Activated T-helper 2 cell treated with anti-CD3 and anti-CD28 coated beads, Interferon-gamma antibody, Interleukin-2, Interleukin-4, amounts not matched to agents 10 μg/mL and 5 μg/mL and 100 μg/mL, durations not matched to agents 14 hours and 24 hours and 36 hours (primary cell): Measurements from ENCODE around the gene DENND4C. TPM values are rescaled to one million over a fixed set of nuclear protein-coding genes. Genes with fewer than 3 reads are reported as not detected.
"Not testable (repeated sequence)": the region's sequence is repeated elsewhere in the genome, so short reads cannot be mapped to it uniquely, and the experiment has no call there.

Source experiments
- DNase-seq: peaks from one replicate; pipeline ENCODE4 v3.0.0; 2021; ENCODE audit warnings: low spot score
- H3K27ac Mint-ChIP-seq: one replicate; pipeline ENCODE4 v1.8.0; 2021; ENCODE audit warnings: mixed read lengths
- H3K27me3 Mint-ChIP-seq: one replicate; pipeline ENCODE4 v1.8.0; 2021; ENCODE audit warnings: low read depth, mixed read lengths
- H3K36me3 Mint-ChIP-seq: one replicate; pipeline ENCODE4 v1.8.0; 2021; ENCODE audit warnings: low read depth, mixed read lengths
- H3K4me1 Mint-ChIP-seq: one replicate; pipeline ENCODE4 v1.8.0; 2021; ENCODE audit warnings: low read depth, mixed read lengths
- H3K4me3 Mint-ChIP-seq: one replicate; pipeline ENCODE4 v1.8.0; 2021; ENCODE audit warnings: low read depth, mild to moderate bottlenecking, moderate library complexity, mixed read lengths
- H3K9me3 Mint-ChIP-seq: one replicate; pipeline ENCODE4 v1.8.0; 2021; ENCODE audit warnings: mixed read lengths
- intact Hi-C: fragments of 100-400 bp; cut with micrococcal nuclease; formaldehyde crosslinking; loops from one replicate; pipeline ENCODE4 v1.15.1; 2023
- total RNA-seq: library from RNA; stranded (reverse); gene quantifications from 2 replicates; pipeline ENCODE4 v1.2.3, GENCODE V29; 2022

Gene DENND4C
- total RNA-seq, 1 donor from 2014 or later = 19.0 TPM

- intact Hi-C loops = loop anchor here (1.0 to 2.0 kb wide), 3 partner anchors 48 to 183 kb away; partner anchors contain the start of genes HAUS6 and RRAGA
- H3K9me3 Mint-ChIP-seq = no peaks in the 10 kb centered on the region
- H3K4me3 Mint-ChIP-seq = no peak overlapping the region
- peaks cover 4% of the 10 kb centered on the region for H3K36me3 Mint-ChIP-seq
- no peak for DNase-seq
- no peak overlapping the region for H3K27ac Mint-ChIP-seq
- no peaks in the 10 kb centered on the region for H3K27me3 Mint-ChIP-seq
- peaks cover 16% of the 10 kb centered on the region for H3K4me1 Mint-ChIP-seq
These were observed 1.7 kb downstream of the DENND4C start for GRCh38 chr9:19231904-19232822.

- Mint-ChIP-seq H3K9me3 (no peaks in the 10 kb centered on the region), H3K36me3 (peaks cover 4% of the 10 kb centered on the region), H3K4me1 (peaks cover 16% of the 10 kb centered on the region), H3K27ac (no peak overlapping the region), H3K27me3 (no peaks in the 10 kb centered on the region), H3K4me3 (no peak overlapping the region)
- DNase-seq = no peak
- intact Hi-C loops = loop anchor here (1.0 kb wide), 1 partner anchor 49 kb away; no protein-coding TSS in a partner anchor
These were observed 2.3 kb downstream of the DENND4C start for GRCh38 chr9:19232823-19233194.

- intact Hi-C loops = no loop called here
- Mint-ChIP-seq H3K36me3 (peaks cover 4% of the 10 kb centered on the region), H3K4me3 (no peak overlapping the region), H3K27ac (no peak overlapping the region), H3K9me3 (no peaks in the 10 kb centered on the region), H3K4me1 (peaks cover 14% of the 10 kb centered on the region), H3K27me3 (no peaks in the 10 kb centered on the region)
- no peak for DNase-seq
These were observed 2.9 kb downstream of the DENND4C start for GRCh38 chr9:19233344-19233743.

- H3K4me3 Mint-ChIP-seq = no peak overlapping the region
- no peak overlapping the region for H3K27ac Mint-ChIP-seq
- peaks cover 18% of the 10 kb centered on the region for H3K36me3 Mint-ChIP-seq
- H3K4me1 Mint-ChIP-seq = peaks cover 4% of the 10 kb centered on the region
- no peaks in the 10 kb centered on the region for H3K27me3 Mint-ChIP-seq
- H3K9me3 Mint-ChIP-seq = no peaks in the 10 kb centered on the region
- intact Hi-C loops = no loop called here
- DNase-seq = no peak
These were observed 9.5 kb downstream of the DENND4C start for GRCh38 chr9:19239955-19240354.

GRCh38 chr9:19241728-19242127 lies 11.2 kb downstream of the DENND4C start:
- no peaks in the 10 kb centered on the region for H3K9me3 Mint-ChIP-seq
- no peak overlapping the region for H3K27ac Mint-ChIP-seq
- no peaks in the 10 kb centered on the region for H3K27me3 Mint-ChIP-seq
- H3K36me3 Mint-ChIP-seq = peaks cover 19% of the 10 kb centered on the region
- no peak overlapping the region for H3K4me3 Mint-ChIP-seq
- intact Hi-C loops = no loop called here
- H3K4me1 Mint-ChIP-seq = peaks cover 4% of the 10 kb centered on the region
- DNase-seq = no peak

GRCh38 chr9:19243366-19244033 lies 13.0 kb downstream of the DENND4C start:
- peaks cover 4% of the 10 kb centered on the region for H3K4me1 Mint-ChIP-seq
- H3K27ac Mint-ChIP-seq = no peak overlapping the region
- intact Hi-C loops = no loop called here
- H3K36me3 Mint-ChIP-seq = peaks cover 19% of the 10 kb centered on the region
- DNase-seq = no peak
- no peaks in the 10 kb centered on the region for H3K9me3 Mint-ChIP-seq
- no peaks in the 10 kb centered on the region for H3K27me3 Mint-ChIP-seq
- H3K4me3 Mint-ChIP-seq = no peak overlapping the region

- no peaks in the 10 kb centered on the region for H3K9me3 Mint-ChIP-seq
- intact Hi-C loops = no loop called here
- DNase-seq = no peak
- H3K27me3 Mint-ChIP-seq = no peaks in the 10 kb centered on the region
- H3K27ac Mint-ChIP-seq = no peak overlapping the region
- peaks cover 22% of the 10 kb centered on the region for H3K36me3 Mint-ChIP-seq
- no peak overlapping the region for H3K4me3 Mint-ChIP-seq
- H3K4me1 Mint-ChIP-seq = peaks cover 8% of the 10 kb centered on the region
These were observed 16.4 kb downstream of the DENND4C start for GRCh38 chr9:19246891-19247290.

GRCh38 chr9:19247420-19247819 lies 16.9 kb downstream of the DENND4C start:
- Mint-ChIP-seq H3K27me3 (no peaks in the 10 kb centered on the region), H3K4me3 (no peak overlapping the region), H3K9me3 (no peaks in the 10 kb centered on the region), H3K36me3 (peaks cover 23% of the 10 kb centered on the region), H3K4me1 (peaks cover 9% of the 10 kb centered on the region), H3K27ac (no peak overlapping the region)
- no peak for DNase-seq
- intact Hi-C loops = no loop called here

GRCh38 chr9:19250346-19250745 lies 19.9 kb downstream of the DENND4C start:
- Mint-ChIP-seq H3K36me3 (peaks cover 23% of the 10 kb centered on the region), H3K4me1 (peaks cover 14% of the 10 kb centered on the region)
- H3K9me3 Mint-ChIP-seq, intact Hi-C loops, H3K4me3 Mint-ChIP-seq, H3K27ac Mint-ChIP-seq, DNase-seq, H3K27me3 Mint-ChIP-seq: not testable (repeated sequence)

GRCh38 chr9:19251203-19251602 lies 20.7 kb downstream of the DENND4C start:
- intact Hi-C loops, H3K9me3 Mint-ChIP-seq, DNase-seq, H3K4me1 Mint-ChIP-seq, H3K27ac Mint-ChIP-seq, H3K27me3 Mint-ChIP-seq, H3K4me3 Mint-ChIP-seq: not testable (repeated sequence)
- H3K36me3 Mint-ChIP-seq = peaks cover 17% of the 10 kb centered on the region

- H3K9me3 Mint-ChIP-seq, H3K4me1 Mint-ChIP-seq, intact Hi-C loops, H3K4me3 Mint-ChIP-seq, H3K27me3 Mint-ChIP-seq, DNase-seq, H3K27ac Mint-ChIP-seq: not testable (repeated sequence)
- peaks cover 17% of the 10 kb centered on the region for H3K36me3 Mint-ChIP-seq
These were observed 21.1 kb downstream of the DENND4C start for GRCh38 chr9:19251622-19252021.

- Mint-ChIP-seq H3K9me3 (no peaks in the 10 kb centered on the region), H3K36me3 (peaks cover 17% of the 10 kb centered on the region), H3K27me3 (no peaks in the 10 kb centered on the region), H3K4me3 (no peak overlapping the region), H3K27ac (no peak overlapping the region), H3K4me1 (peaks cover 10% of the 10 kb centered on the region)
- no peak for DNase-seq
- intact Hi-C loops = no loop called here
These were observed 21.8 kb downstream of the DENND4C start for GRCh38 chr9:19252174-19252884.

- no peak overlapping the region for H3K27ac Mint-ChIP-seq
- DNase-seq = no peak
- no peak overlapping the region for H3K4me3 Mint-ChIP-seq
- no peaks in the 10 kb centered on the region for H3K9me3 Mint-ChIP-seq
- H3K36me3 Mint-ChIP-seq = peaks cover 17% of the 10 kb centered on the region
- peaks cover 10% of the 10 kb centered on the region for H3K4me1 Mint-ChIP-seq
- intact Hi-C loops = no loop called here
- no peaks in the 10 kb centered on the region for H3K27me3 Mint-ChIP-seq
These were observed 22.4 kb downstream of the DENND4C start for GRCh38 chr9:19252885-19253219.
